NCI-H1436 treated with DMSO at 0.1 percent for 48 hours (cell line): Measurements from ENCODE around the gene SCO1.
"Not testable (repeated sequence)": the region's sequence is repeated elsewhere in the genome, so short reads cannot be mapped to it uniquely, and the experiment has no call there.

Experiments used
- DNase-seq: peaks from one replicate; lab custom pipeline; 2025; lab: John Stamatoyannopoulos, UW

SCO1 gene

GRCh38 chr17:10725262-10725661 lies 27.9 kb upstream of the SCO1 start:
- no peak for DNase-seq

DNA sequence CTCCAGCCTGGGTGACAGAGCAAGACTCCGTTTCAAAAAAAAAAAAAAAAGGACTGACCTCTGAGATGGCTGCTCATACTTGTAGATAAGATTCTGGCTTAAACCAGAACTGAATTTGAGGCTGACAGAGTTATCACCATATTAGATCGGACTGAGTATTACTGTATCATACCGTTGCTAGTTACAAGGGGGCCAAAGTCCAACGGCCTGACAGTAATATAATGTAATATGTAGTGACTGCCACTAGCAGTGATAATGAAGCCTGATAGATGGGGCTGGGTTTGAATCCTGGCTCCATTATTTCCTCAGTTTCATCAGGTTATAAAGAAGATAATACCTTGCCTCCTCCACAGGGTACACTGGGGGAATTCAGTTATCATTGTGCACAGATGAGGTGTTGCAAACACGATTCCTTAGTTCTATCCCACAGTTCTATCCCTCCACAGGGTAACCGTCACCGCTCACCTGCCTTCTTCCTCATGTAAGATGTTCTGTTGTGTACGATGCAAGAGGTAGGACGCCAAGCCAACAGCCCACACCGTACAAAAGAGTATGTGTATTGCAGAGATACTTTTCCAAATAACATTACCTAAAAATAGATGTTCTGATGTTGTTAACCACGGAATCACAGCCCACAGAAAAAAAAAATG lies 27.3 kb upstream of the SCO1 start:
- DNase-seq = no peak

DNA sequence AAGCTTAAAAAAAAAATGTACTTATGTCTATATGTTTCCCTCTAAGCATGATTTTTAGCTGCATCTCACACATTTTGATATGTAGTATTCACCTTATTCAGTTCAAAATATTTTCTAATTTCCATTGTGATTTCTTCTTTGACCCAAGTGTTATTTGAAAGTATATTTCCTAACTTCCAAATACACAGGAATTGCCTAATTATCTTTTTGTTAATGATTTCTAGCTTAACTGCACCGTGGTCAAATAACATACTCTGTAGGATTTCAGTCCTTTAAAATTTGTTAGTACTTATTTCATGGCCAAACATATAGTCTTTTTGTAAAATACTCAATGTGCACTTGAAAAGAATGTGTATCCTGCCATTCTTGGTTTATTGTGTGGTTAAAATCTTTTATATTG lies 21.2 kb upstream of the SCO1 start:
- no peak for DNase-seq

DNA sequence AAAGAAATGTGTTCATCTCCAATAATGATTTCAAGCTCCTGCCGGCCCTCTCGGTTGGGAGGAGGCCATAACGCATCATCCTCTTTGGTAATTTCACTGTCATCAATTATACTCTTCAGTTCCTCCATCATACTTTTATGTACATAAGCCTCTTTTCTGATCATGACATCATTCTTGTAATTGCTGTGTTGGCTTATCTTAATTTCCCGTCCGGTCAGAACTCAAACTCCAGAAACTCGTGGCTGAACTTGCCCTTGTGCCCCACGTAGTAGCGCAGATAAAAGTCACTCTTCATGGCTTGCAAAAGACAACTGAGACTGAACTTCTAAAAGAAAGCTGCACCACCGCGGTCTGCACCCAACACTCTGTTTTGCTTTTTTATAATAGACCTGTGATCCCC lies 18.9 kb upstream of the SCO1 start:
- no peak for DNase-seq

DNA sequence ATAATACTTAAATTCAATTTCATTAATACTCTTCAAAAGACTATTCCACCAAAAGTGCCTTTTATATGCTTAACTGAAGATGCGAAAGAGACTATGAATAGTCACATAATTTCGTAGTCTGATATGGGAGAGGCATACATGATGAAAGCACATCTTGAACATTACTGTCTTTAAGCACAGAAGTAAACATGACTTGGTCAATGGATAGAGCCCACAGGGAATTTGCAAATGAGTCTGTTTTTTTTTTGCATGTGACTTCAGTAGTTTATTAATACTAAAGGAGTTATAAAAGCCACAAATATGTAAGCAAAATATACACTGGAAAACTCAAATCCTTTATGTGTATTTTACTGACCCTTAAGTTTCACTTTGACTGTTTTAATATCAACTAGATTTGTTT lies 16.0 kb upstream of the SCO1 start:
- DNase-seq = no peak

DNA sequence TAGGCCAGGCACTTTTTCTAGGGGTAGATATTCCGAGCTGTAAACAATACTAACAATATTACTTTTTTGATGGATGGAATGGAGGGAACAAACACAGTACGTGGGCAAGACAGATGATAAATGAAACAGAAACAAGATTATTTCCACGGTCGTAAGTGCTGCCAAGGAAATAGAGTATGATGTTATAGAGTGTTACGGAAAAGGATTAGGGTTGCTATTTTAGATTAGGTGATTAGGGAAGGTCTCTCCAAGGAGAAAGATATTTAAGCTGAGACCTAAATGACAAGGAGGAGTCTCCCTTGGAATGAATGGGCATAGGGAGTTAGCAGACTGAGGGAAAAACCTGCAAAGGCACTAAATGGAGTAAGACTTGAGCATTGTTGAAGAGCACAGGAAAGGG lies 8.4 kb upstream of the SCO1 start:
- no peak for DNase-seq

DNA sequence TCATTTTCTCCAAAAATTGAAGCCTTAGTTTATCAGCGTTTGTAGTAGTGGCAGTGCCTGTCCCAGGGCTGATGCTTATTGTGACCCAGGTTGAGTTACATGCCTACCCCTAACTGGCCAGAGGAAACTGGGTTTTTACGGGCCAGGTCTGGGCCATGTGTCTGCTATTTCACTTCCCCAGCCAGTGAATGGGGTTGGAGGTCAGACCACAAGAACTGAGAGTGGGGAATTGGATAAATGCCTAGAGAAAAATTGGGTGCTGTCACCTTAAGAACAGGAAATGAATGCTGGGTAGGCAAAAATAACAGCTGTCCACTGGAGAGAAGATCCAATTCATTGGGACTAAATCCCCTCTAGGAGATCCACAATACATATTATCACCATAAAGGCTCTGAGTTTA lies 5.2 kb upstream of the SCO1 start:
- no peak for DNase-seq

- no peak for DNase-seq
Observed at GRCh38 chr17:10699856-10700255, 2.5 kb upstream of the SCO1 start.

DNA sequence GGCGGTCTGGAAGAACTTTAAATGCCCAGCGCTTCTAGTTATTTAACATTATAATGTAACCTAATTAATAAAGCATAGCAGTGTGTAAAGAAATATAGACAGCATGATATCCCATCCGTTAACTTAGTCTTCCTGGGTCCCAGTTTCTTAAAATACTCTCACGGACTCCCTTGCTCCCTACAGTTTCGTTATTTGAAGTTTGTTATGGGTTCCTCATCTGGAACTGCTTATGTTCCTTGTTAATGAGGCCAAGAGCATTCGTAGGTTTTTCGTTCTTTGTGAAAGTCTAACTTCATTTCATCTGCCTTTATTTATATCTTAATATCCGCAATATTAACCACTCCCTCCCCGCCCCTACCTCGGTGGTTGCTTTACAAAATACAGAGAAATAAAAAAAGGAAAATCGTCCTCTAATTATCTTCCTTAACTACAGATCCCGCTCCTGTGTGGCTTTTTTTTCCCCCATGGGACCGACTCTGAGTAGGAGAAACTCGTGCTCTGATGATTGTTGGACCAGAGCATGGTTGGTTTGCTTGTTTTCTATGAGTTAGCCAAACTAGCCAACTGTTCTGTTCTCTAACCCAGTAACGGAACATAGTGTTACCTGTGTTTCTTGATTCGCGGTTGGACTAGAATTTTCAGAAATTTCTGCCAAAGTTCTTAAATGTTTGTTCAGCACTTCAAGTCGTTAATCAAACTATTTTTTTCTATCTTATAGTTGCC lies 924 bp upstream of the SCO1 start:
- no peak for DNase-seq

DNA sequence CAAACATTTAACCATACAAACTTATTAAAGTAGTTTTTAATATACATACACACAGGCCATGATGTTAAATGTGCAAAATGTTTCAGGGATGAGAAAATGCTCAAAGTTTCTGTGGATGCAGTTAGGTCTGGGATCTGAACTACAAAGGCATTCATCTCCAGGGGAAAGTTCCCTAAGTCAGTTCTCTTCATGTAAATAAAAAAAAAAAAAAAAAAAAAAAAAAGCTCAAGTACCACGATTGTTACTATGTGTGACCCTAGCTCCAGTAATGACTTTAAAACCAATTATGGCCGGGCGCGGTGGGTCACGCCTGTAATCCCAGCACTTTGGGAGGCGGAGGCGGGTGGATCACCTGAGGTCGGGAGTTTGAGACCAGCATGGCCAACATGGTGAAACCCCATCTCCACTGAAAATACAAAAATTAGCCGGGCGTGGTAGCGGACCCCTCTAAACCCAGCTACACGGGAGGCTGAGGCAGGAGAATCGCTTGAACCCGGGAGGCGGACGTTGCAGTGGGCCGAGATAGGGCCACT lies 1.4 kb downstream of the SCO1 start:
- not testable (repeated sequence) for DNase-seq

- DNase-seq = no peak
Observed at GRCh38 chr17:10687499-10687898, 9.8 kb downstream of the SCO1 start.

- DNase-seq = no peak
Observed at GRCh38 chr17:10683853-10684252, 13.5 kb downstream of the SCO1 start.

- DNase-seq = no peak
Observed at GRCh38 chr17:10681866-10682446, 15.4 kb downstream of the SCO1 start.

GRCh38 chr17:10674704-10675103 lies 22.6 kb downstream of the SCO1 start:
- no peak for DNase-seq

- no peak for DNase-seq
Observed at GRCh38 chr17:10673312-10673711, 24.0 kb downstream of the SCO1 start.

DNA sequence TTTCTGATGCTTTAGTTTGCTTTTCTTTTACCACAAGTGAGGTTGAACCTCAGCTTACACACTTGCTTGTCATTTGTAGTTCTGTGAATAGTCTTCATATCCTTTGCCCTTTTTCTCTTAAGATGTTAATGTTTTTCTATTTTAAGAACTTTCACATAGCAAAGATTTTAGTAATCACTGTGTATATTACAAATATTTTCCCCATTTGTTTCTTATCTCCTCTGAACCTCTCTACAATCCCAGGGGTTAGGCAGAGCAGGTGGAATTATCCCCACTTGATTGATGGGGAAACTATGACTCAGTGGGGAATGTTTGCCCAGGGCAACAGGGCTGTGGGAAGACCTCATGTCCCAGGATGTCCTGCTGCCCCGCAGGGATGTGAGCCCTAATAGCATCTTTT lies 28.6 kb downstream of the SCO1 start:
- DNase-seq = no peak

GRCh38 chr17:10666906-10667305 lies 30.4 kb downstream of the SCO1 start:
- no peak for DNase-seq

DNA sequence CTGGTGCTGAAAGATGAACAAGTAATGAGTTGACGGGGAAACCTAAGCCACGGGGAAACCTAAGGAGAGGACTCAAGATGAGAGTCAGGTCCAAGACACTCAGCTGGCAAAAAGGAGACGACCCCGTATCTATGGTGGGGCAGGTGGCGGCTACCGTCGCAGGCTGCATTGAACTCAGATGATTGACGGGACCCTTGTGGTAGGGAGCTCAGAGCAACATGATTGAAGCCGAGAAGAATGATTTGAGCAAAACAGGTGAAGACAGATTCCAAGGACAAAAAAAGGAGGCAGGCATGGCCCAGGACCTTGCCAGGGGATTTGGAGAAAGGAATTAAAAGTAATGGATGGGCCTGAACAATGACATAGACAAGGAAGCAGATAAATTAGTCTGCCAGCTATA lies 32.8 kb downstream of the SCO1 start:
- DNase-seq = no peak

DNA sequence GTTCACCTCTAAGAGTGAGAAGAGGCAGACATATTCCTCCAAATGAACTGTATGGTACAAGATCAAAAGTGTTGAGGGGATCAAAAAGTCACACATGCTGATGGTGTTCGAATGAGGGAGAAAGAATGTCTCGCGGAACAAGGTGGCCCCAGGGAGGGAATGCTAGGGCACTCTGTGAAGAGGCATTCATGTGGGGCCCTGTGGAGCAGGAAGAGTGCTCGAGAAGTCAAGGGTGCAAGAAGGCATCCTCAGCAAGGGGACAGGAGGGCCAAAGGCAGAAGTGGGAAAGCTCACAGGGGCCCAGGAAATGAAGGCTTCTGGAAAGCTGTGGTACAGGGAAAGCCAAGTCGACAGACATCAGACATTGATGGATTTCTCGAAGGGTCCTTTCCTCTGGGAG lies 34.1 kb downstream of the SCO1 start:
- no peak for DNase-seq

GRCh38 chr17:10661437-10661836 lies 35.9 kb downstream of the SCO1 start:
- no peak for DNase-seq

DNA sequence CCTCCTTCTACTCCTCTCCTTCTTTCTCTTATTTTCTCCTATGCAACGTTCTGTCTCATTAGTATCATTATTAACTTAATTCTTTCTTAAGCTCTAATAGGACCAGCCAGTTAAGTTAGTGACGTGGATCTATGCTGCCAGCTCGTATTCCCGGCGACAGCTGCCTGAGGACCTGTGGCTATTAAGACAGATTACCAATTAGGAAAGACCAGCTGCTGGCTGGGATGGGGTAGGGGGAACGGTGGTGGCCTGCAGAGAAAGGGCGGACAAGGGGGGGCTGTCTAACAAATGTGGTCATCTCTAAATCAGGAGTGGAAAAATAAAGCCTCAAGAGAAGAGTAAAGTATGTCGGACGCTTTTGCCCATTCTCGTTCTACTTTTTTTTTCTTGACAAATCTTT lies 39.5 kb downstream of the SCO1 start:
- no peak for DNase-seq

- no peak for DNase-seq
Observed at GRCh38 chr17:10657148-10657547, 40.2 kb downstream of the SCO1 start, which contains the start of gene MYH3. Gene MYH3, minus strand, starts transcription at chr17:10657309. Its CDS starts 2,245 bp downstream, at chr17:10655064.

DNA sequence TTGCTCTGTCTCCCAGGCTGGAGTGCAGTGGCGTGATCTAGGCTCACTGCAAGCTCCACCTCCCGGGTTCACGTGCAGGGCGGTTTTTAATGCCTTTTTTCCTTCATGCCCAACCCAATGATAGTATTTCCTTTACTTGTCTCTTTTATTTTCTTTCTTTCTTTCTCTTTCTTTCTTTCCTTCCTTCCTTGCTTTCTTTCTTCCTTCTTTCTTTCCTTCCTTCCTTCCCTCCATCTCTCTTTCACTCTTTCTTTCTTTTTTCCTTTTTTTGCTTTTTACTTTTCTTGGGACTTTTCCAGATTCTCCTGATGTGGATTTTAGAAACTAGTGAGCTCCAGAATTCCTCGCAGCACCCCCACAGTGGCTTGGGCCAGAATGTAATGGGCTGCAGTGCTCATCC lies 43.3 kb downstream of the SCO1 start:
- DNase-seq = no peak
